CD4-positive, alpha-beta T cell treated with Interleukin-4 for 1 hour (primary cell): ENCODE data around the gene INHBB.
A peak's percentile ranks its signal among the peaks of the same experiment; 100 is the strongest.

Source experiments
- DNase-seq, 2 donors: peaks; one replicate each; pipeline ENCODE4 v3.0.0-alpha.2; 2020 to 2022

INHBB gene

GRCh38 chr2:120343433-120344105, 2.4 kb upstream of the INHBB start:
- peak; percentile 40 to 49 for DNase-seq

- no peak for DNase-seq
These were observed 1.5 kb upstream of the INHBB start for GRCh38 chr2:120344214-120344975.

DNA sequence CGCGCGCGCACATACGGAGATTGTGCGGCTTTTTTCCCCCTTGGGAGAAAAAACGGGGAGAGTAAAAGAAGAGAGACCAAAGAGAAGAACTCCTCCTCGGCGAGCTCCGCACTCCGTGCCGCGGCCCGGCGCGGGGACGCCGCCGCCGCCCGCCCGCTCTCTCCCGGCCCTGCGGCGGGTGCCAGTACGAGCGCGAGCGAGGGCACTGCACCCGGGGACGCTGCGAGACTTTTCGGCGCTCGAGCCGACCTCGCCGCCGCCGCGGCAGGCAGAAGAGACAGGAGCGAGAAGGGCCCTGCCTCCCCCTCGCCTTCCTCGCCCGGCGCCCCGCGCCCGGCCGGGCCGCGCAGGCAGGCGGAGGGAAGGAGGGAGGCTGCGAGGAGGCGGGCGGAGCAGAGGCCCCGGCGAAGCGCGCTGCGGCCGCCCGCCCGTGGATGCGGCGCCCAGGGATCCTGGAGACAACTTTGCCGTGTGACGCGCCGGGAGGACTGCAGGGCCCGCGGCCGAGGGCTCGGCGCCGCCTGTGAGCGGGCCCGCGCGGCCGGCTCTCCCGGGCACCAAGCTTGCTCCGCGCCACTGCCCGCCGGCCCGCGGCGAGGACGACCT, 857 bp upstream of the INHBB start:
- DNase-seq = no peak

DNA sequence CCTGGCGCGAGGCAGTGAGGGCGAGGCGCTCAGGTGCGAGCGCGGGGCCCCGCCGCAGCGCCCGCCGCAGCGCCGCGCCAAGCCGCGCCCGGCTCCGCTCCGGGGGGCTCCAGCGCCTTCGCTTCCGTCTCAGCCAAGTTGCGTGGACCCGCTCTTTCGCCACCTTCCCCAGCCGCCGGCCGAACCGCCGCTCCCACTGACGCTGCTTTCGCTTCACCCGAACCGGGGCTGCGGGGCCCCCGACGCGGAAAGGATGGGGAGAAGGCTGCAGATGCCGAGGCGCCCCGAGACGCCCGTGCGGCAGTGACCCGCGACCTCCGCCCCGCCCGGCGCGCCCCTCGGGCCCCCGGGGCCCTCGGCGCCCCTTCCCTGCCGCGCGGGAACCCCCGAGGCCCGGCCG, 328 bp upstream of the INHBB start:
- DNase-seq = no peak

DNA sequence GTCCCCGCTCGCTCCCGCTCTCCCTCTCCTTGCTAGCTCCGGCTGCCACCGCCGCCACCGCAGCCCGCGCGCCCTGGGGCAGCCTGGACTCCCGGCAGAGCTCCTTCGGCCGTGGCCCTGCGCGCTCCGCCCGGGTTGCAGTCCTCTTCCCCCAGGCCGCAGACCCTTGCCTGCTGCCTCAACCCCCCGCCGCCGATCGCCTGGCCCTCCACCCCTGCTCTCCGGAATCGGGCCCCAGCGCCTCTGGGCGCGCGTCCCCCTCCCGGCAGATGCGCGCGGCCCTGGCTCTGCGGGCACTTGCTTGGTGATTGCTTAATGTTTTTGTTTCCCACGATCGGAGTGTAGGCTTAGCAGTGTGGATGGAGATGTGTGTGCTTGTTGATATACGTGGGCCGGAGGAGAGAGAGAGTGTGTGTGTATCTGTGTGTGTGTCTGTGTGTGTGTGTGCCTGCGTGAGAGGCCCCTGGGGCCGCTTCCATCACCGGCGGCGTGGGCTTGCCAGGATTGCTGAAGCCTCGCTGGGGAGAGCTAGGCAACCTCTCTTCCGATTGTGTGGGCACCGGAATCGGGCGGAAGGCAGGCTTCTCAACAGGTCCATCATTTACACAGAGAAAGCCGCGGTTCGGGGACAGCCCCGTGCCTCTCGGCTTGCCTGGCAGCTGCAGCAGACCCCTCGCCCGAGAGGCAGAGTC, 877 bp downstream of the INHBB start:
- no peak for DNase-seq

DNA sequence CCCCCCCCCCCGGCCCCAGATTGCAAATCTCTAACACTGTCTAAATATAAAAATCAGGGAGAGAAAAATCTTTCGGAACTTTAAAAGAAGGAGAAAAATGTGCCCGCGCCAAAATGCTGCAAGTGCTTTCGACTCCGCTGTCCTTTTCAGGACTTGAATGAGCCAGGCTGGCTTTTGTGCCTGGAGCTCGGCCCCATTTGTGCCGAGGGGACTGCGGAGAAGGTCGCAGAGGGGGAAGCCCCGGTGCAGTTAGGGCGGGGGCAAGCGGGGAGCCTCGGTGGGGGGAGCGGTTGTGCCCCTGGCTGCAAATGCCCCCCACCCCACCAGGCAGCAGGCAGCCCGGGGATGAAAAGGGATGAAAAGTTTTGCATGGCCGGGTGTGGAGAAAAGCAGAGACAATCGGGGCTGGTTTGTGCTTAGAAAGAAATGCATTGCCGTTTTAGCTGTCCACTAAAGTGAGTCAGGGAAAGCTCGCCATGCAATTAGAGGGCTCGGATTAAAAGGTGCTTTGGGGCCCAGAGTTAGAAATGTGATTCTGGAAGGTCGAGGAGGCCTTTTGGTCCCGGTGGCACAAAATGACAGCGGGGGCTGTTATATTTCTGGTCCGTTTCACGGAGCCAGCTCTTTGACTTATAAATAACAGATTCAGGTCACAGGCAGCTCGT, 1.6 kb downstream of the INHBB start:
- no peak for DNase-seq

- DNase-seq = no peak
These were observed 2.3 kb downstream of the INHBB start for GRCh38 chr2:120348134-120348736.

GRCh38 chr2:120348737-120349439, 3.0 kb downstream of the INHBB start:
- no peak for DNase-seq

GRCh38 chr2:120349440-120349921, 3.5 kb downstream of the INHBB start:
- no peak for DNase-seq

GRCh38 chr2:120350080-120350479, 4.1 kb downstream of the INHBB start:
- no peak for DNase-seq

- no peak for DNase-seq
These were observed 4.9 kb downstream of the INHBB start for GRCh38 chr2:120350801-120351320.

- DNase-seq = no peak
These were observed 7.0 kb downstream of the INHBB start for GRCh38 chr2:120352696-120353590.

DNA sequence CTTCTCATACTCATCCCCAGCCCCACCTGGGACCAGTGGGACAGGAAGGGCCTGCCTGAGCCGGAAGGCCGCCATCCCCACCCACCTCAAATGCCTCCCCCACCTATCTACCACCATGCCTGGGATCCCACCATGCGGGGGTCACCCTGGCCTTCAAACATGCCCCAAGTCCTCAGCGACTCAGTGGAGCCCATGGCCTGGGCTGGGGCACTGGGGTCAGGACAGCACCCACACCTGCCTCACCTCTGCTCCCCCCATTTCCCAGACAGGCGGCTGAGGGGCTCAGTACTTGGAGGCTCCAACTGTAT, 7.6 kb downstream of the INHBB start:
- DNase-seq = no peak

DNA sequence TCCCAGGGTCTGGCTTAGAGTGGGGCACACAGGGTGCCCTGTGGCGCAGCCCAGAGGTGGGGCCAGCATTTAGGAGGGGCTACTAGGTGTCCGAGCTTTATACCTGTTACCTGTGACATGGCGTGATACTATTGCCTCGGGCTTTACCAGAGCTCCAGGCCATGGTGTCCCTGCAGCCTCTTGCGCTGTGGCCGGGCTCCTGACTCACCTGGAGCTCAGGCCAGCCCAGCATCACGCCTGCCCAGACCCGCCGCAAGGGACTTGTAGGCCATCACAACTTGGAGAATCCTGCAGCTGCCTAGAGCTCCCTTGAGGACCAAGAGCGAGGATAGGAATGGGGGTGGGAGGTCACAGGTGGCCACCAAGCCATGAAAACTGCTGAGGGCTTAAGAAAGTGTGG, 8.0 kb downstream of the INHBB start:
- DNase-seq = no peak

- no peak for DNase-seq
These were observed 8.5 kb downstream of the INHBB start for GRCh38 chr2:120354467-120354866.

DNA sequence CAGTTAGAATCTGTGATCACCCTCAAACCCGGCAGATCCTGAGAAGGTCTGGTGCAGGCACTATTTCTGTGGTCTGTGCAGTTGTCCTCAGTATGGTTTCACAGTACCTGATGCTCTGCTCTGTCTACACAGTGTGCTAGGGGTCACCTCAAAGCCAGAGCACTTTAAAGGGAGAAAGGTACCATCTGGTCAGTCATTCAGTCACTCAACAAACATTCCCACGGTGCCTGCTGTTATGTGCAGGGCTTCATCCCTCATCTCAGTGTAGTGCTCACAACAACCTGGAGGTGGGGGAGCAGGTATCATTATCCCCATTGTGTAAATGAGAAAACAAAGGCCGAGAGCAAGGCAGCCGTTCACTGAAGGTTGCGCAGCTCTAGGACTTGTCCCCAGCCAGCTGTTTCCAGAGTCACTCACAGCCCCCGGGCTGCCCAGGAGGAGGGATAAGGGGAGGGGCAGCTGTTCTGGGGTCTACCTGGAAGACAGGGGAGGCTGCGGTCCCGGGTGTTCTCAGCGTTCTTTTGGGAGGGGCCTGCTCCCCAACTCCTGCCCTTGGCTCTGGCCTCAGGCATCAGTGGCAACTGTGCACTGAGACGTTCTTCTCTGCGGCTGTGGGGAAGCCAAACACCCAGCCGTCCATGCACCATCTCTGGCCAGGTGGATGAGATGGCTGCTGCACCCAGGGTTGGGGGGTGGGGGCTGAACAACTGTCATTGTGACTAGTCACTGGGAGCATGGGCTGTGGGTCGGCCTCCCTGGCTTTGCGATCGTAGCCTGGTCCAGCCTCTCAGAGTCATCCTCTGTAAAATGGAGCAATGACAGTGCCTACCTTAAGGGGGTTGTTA, 9.2 kb downstream of the INHBB start:
- no peak for DNase-seq

GRCh38 chr2:120355780-120356266, 9.9 kb downstream of the INHBB start:
- DNase-seq = no peak

DNA sequence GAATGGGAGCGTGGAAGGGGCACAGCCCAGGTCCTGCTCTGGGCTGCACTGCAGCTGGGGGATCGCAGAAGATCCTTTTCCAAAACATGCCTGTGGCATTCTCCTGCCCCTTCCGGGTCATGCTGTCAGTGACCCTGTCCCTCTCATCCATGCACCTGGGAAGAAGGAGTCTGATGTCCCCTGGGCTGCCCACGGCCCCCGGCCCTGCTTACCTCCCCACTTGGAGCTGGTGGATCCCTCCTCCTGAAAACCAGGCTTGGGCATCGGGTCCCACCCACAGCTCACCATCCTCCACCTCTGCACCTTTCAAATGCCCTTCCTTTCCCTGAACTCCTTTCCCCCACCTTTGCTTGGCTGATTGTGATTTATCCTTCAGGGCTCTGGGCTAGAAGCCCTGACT, 11.8 kb downstream of the INHBB start:
- DNase-seq = no peak

GRCh38 chr2:120358734-120359465, 13.0 kb downstream of the INHBB start:
- DNase-seq = no peak
